Natural killer cell (primary cell): ENCODE measurements around the gene ARL6IP4. TPM values are rescaled to one million over a fixed set of nuclear protein-coding genes. Genes with fewer than 3 reads are reported as not detected.
A peak's percentile ranks its signal among the peaks of the same experiment; 100 is the strongest.

Experiments
- ATAC-seq, 3 donors: fragments of 150-1000 bp in 2 of 3; fragments of 200-7000 bp in 1 of 3; cut with Tn5 transposase; 1 replicate in 1 of 3; 2 replicates in 2 of 3; pipeline ENCODE4 v1.10.0; 2021; ENCODE audit warnings: mild to moderate bottlenecking in 2 of 3, moderate library complexity in 2 of 3
- DNase-seq, 2 donors: peaks; one replicate each; pipeline versions ENCODE4 v3.0.0 to v3.0.0-alpha.2; 2013 to 2021; ENCODE audit warnings: mixed read lengths in 1 of 2
- H3K27ac ChIP-seq: one replicate; pipeline ENCODE4 v1.5.1; 2013; ENCODE audit warnings: mild to moderate bottlenecking, low read length
- H3K27me3 ChIP-seq: one replicate; pipeline ENCODE4 v1.6.1; 2013; ENCODE audit warnings: low read length; ENCODE audit not compliant: control insufficient read depth, insufficient read depth
- H3K36me3 ChIP-seq: one replicate; pipeline ENCODE4 v1.6.1; 2013; ENCODE audit warnings: low read length; ENCODE audit not compliant: control insufficient read depth, insufficient read depth
- H3K4me1 ChIP-seq: one replicate; pipeline ENCODE4 v1.6.1; 2013; ENCODE audit warnings: low read length; ENCODE audit not compliant: control insufficient read depth, insufficient read depth
- H3K4me3 ChIP-seq: one replicate; pipeline ENCODE4 v1.5.1; 2013; ENCODE audit warnings: low read length
- H3K9me3 ChIP-seq: one replicate; pipeline ENCODE4 v1.6.1; 2013; ENCODE audit warnings: low read length; ENCODE audit not compliant: control insufficient read depth, insufficient read depth
- H3K27ac Mint-ChIP-seq, 2 donors: one replicate each; pipeline ENCODE4 v1.8.0; 2022; ENCODE audit warnings: mild to moderate bottlenecking in 2 of 2, mixed read lengths in 2 of 2, moderate library complexity in 1 of 2
- H3K27me3 Mint-ChIP-seq, 2 donors: one replicate each; pipeline ENCODE4 v1.8.0; 2022; ENCODE audit warnings: low read depth in 2 of 2, mixed read lengths in 2 of 2
- H3K36me3 Mint-ChIP-seq: one replicate; pipeline ENCODE4 v1.8.0; 2022; ENCODE audit warnings: mixed read lengths
- H3K4me1 Mint-ChIP-seq, 2 donors: one replicate each; pipeline ENCODE4 v1.8.0; 2022; ENCODE audit warnings: mixed read lengths in 2 of 2
- H3K4me3 Mint-ChIP-seq: one replicate; pipeline ENCODE4 v1.8.0; 2022; ENCODE audit warnings: mild to moderate bottlenecking, moderate library complexity, mixed read lengths
- H3K9me3 Mint-ChIP-seq, 2 donors: one replicate each; pipeline ENCODE4 v1.8.0; 2022; ENCODE audit warnings: mixed read lengths in 2 of 2
- CTCF ChIP-seq: fragments of 200-600 bp; IDR thresholded peaks from one replicate; pipeline ENCODE4 v1.8.0; 2022; ENCODE audit warnings: antibody characterized with exemption
- WGBS: methylation state at CpG from one replicate; pipeline ENCODE4 v1.1.7; 2013; ENCODE audit warnings: missing lambda C conversion rate; ENCODE audit not compliant: insufficient coverage; 5-methylcytosine and 5-hydroxymethylcytosine counted together
- intact Hi-C: fragments of 100-400 bp; cut with micrococcal nuclease; formaldehyde crosslinking; loops from one replicate; pipeline ENCODE4 v1.14.2; 2022
- total RNA-seq, 4 donors: library from RNA; stranded (reverse); fragments of 120-200 nt in 1 of 4; gene quantifications; one replicate each; pipeline versions ENCODE4 v1.2.3 to v1.2.4, GENCODE V29; 2013 to 2022

The ARL6IP4 gene
- total RNA-seq, 3 donors from 2014 or later (not counting 1 experiment from before 2014, with no cell fraction given), result 97.2 to 136 (median 116) TPM

GRCh38 chr12:122951979-122952892, 28.2 kb upstream of the ARL6IP4 start:
- H3K4me1 Mint-ChIP-seq, result peaks cover 16 to 18% of the 10 kb centered on the region in 2 donors
- DNase-seq (peak; percentile 67 to 88), ATAC-seq (peak; percentile 94 to 100 (median 97))
- H3K36me3 Mint-ChIP-seq, result no peaks in the 10 kb centered on the region
- Histone ChIP-seq H3K4me3 (no peak overlapping the region), H3K27me3 (no peaks in the 10 kb centered on the region), H3K9me3 (no peaks in the 10 kb centered on the region), H3K27ac (no peak overlapping the region), H3K36me3 (no peaks in the 10 kb centered on the region), H3K4me1 (peaks cover 19% of the 10 kb centered on the region)
- 67% methylated on average over 12 of the region's 12 CpGs for WGBS
- H3K27ac Mint-ChIP-seq, result no peak overlapping the region
- H3K4me3 Mint-ChIP-seq, result no peak overlapping the region
- intact Hi-C loops, result loop anchor here (1.0 to 5.0 kb wide), 3 partner anchors 70 to 159 kb away; no protein-coding TSS in a partner anchor
- H3K27me3 Mint-ChIP-seq, result no peaks in the 10 kb centered on the region
- peak; percentile 86 for TF ChIP-seq CTCF
- H3K9me3 Mint-ChIP-seq, result no peaks in the 10 kb centered on the region

DNA sequence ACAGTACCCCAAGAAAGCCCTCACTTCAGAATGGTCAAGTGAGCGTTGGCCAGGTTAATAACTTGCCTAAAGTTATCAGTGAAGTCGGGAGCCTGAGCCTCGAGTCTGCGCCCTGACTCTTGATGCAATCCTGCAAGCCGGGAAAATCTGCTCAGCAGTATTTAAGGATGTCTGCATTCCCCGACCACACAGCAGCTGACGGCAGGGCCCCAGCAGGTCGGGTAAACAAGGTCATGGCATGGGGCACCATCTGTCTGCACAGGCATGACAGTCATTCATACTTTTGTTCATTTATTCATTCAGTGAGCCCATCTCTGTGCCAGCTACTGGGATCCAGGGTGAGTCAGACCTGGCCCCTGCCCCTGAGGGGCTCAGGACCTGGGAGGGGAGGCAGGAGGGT, 25.3 kb upstream of the ARL6IP4 start:
- ATAC-seq (no peak), DNase-seq (no peak)
- Histone ChIP-seq H3K36me3 (no peaks in the 10 kb centered on the region), H3K27ac (no peak overlapping the region), H3K27me3 (no peaks in the 10 kb centered on the region), H3K4me3 (no peak overlapping the region), H3K4me1 (peaks cover 6% of the 10 kb centered on the region), H3K9me3 (no peaks in the 10 kb centered on the region)
- H3K9me3 Mint-ChIP-seq, result no peaks in the 10 kb centered on the region
- H3K27me3 Mint-ChIP-seq, result no peaks in the 10 kb centered on the region
- WGBS, result 90% methylated on average over 8 of the region's 8 CpGs
- intact Hi-C loops, result no loop called here
- no peaks in the 10 kb centered on the region for H3K36me3 Mint-ChIP-seq
- no peak overlapping the region for H3K27ac Mint-ChIP-seq
- TF ChIP-seq CTCF, result no peak
- peaks cover 0 to 7% of the 10 kb centered on the region in 2 donors for H3K4me1 Mint-ChIP-seq
- no peak overlapping the region for H3K4me3 Mint-ChIP-seq

- peaks cover 6% of the 10 kb centered on the region for H3K4me1 ChIP-seq
- H3K36me3 Mint-ChIP-seq, result no peaks in the 10 kb centered on the region
- no peak for DNase-seq
- no peaks in the 10 kb centered on the region for H3K27me3 Mint-ChIP-seq
- H3K27me3 ChIP-seq, result no peaks in the 10 kb centered on the region
- no peak overlapping the region for H3K4me3 ChIP-seq
- H3K27ac Mint-ChIP-seq, result no peak overlapping the region
- no peaks in the 10 kb centered on the region for H3K9me3 Mint-ChIP-seq
- no peaks in the 10 kb centered on the region for H3K36me3 ChIP-seq
- H3K27ac ChIP-seq, result no peak overlapping the region
- no peak overlapping the region for H3K4me3 Mint-ChIP-seq
- WGBS, result 100% methylated on average over 2 of the region's 2 CpGs
- TF ChIP-seq CTCF, result no peak
- no peaks in the 10 kb centered on the region for H3K9me3 ChIP-seq
- no peak for ATAC-seq
- intact Hi-C loops, result no loop called here
- peaks cover 0 to 7% of the 10 kb centered on the region in 2 donors for H3K4me1 Mint-ChIP-seq
These were observed 24.4 kb upstream of the ARL6IP4 start for GRCh38 chr12:122956035-122956434.
